NCI-H510A treated with DMSO at 0.1 percent for 48 hours (cell line): Measurements from ENCODE around the gene FAM47E.
"Not testable (repeated sequence)": the region's sequence is repeated elsewhere in the genome, so short reads cannot be mapped to it uniquely, and the experiment has no call there.

Experiments
- DNase-seq: peaks from one replicate; lab custom pipeline; 2025; lab: John Stamatoyannopoulos, UW

The FAM47E gene

DNA sequence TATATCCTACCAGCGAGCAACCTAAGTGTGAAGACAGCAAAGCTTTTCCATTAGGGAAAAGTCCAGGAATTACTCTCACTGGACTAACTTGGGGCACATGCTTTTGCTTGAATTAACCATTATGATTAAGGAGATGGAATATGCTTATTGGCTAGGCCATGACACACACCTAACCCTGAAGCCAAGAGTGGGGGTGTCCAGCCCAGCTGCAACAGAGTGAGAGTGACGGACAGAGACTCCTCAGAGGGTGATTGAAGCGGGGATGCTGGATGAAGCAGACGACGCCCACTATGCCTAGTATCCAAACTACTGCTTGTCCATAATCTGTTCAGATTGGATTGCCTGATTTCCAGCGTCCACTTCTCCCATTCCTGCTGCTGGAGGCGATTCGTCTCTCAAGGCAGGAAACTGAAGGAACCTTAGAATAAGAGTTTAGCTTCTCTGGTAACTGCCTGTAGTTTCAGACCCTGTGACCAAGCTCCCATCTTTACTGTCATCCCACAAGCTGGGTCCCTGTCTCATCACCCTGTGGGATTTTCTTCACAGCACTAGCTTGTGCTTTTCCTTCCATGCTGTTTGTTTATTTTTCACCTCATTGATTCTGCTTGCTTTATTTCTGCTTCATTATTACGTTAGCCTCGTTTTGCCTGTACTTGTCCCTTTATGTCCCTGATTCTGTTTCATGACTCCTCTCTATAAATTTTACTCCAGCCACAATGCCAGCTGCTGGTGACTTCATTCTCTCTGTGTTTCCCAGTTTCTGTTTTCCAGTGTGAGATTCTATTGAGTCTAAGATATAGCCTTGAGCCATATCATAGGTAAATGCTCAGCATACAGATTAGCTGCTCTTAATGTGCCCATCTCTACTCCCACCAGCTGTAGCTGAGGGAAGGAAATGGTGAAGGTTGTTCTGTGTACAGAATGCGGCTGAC, 19.0 kb downstream of the FAM47E start:
- DNase-seq: peak; percentile 69

DNA sequence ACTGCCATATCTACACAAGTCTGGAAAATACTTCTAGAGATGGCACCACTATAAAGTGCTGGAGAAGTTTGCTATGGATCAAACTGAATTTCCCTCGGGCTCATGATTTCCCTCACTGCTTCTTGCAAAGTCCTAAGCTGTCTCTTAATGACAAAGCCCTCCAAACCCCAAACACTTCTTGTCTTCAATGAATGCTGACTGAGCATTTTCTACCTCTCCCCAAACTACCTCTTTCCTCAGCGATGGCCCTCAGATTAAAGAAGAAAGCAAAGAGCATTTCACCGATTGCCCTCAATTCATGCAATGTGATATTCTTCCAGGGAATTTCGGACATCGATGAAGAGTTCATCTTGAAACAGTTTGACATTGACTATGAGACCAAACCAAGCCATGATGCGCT, 19.7 kb downstream of the FAM47E start:
- no peak for DNase-seq

DNA sequence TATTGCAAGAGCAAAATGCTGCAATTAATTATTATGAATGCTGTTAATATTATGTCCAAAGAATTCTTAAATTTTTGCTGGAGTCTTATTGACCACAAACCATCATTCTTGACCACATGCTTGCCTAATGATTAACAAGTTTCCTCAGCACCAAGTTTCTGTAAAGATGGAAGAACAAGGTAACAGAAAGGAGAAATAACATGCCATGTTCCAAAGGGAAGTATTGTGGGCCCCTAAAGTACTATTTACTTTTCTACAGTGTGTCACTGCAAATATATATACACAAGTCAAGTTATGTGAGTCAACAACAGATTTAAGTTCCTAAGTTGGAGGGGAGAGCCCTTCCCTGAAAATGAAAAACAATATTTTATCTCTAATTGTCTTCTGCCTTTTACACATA, 20.6 kb downstream of the FAM47E start:
- no peak for DNase-seq

DNA sequence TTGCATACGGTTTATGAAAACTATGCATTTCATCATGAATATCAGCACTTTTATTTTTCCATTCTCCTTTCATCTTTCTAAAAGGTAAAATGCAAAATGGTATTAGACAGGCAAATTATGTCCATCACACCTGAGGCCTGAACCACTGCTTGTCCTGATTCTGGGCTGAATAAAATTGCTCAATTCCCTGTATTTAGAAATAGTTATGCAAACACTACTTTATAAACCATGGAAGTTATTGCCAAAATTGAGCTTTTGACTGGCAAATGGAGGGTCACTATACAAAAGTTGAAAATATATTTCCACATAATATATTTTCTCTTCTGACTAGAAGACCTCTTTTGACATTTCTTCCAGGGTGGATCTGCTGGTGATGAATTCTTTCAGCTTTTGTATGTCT, 21.1 kb downstream of the FAM47E start:
- no peak for DNase-seq

DNA sequence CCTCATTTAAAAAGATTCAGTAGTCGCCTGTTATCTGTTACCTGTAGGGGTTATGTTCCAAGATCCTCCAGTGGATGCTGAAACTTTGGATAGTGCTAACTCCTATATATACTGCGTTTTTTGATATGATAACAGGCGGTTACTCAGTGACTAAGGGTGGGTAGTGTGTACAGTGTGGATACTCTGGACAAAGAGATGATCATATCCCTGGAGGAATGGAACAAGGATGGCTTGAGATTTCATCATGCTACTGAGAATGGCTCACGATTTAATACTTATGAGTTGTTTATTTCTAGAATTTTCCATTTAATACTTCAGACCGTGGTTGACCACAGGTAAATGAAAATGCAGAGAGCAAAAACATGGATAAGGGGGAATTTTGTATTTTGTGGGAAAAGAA, 21.5 kb downstream of the FAM47E start:
- DNase-seq: no peak

DNA sequence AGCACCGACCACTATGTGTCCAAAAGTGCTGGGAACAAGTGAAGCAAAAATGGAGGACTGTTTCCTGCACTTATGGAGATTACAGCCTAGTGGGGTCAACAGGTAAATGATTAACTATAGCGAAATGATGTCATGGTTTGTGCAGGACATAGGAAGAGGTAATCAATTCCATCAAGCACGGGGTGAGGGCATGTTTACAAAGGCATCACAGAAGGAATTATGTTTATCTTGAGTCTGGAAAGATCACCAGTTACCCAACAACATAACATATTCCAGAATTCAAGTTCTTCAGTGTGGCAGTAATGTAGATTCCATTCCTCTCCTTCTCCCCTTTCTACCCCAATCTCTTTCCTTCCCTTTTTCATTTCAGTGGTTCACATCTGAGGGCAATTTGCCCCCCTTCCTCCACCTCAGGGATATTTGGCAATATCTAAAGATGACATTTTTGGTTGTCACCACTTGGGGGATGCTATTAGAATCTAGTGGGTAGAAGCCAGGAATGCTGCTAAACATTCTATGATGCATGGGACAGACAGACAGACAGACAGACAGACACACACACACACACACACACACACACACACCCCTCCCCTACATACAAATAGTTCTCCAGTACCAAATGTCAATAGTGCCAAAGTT, 24.1 kb downstream of the FAM47E start:
- no peak for DNase-seq

DNA sequence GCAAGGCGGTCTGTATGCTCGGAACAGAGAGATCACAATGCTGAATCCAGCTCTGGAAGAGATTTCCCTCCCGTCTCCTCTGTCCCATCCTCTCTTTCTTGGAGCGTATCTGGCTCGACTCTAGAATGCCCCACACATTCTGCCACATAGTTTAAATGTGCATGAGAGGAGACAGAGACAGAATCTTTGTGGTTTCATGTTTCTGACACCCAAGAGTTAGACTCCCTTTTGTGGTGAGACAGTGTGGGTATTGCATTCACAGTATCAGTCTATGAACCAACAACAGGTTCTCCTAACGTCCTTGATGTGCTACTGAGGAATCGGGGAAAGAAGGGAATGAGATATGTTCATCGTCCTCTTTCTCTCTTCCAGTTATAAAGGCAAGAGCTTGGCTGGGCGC, 25.3 kb downstream of the FAM47E start:
- DNase-seq: no peak

DNA sequence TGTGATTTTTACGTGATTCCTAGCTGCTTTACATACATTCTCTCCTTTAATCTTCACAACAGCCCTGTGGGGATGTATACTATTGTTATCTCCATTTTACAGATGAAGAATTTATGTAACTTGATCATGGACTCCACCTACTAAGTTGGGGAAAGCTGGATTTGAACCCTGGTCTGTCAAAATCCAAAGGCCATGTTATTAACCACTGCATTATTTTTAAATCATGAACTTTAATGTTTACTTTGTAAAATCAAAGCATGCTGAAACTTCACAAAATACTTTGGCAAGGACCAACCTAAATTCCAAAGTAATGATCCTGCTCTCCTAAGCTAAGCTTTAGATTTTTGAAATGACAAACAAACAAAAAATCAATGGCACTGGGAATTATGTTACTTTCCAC, 26.1 kb downstream of the FAM47E start:
- no peak for DNase-seq

DNA sequence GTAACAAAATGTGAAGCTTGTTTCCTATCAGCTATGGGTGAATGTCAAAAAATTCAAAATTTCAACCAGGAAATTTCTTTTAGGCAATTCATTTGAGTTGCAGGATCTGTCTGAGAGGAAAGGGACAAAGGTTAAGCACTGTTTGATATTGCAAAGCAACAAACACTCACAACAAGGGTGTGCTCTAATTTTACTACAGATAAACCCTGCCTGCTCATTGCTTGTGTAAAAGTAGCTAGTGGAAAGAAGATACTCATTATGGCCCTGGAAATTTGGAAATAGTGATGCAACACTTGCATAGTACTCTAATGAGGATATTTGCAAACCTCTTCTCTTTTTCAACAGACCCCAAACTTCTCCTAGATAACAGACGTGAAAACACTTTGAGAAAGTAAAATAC, 27.1 kb downstream of the FAM47E start:
- no peak for DNase-seq

DNA sequence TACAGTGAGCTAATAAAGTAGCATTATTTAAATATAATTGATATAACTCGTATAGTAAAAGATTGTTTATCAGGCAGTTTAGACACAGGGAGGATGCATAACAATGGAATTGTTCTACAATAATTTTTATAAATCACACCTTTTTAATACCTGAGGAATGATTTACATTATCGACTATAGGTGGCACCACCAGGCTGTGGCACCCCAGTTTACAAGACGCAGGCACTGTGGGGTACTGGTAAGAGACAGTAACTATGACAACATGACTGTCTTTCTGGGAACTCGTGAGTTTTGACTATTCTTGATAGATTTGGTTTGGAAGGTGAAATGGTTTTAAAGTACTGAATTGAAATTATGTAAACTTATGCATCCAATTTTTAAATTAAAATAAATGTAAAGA, 27.9 kb downstream of the FAM47E start:
- DNase-seq: no peak

DNA sequence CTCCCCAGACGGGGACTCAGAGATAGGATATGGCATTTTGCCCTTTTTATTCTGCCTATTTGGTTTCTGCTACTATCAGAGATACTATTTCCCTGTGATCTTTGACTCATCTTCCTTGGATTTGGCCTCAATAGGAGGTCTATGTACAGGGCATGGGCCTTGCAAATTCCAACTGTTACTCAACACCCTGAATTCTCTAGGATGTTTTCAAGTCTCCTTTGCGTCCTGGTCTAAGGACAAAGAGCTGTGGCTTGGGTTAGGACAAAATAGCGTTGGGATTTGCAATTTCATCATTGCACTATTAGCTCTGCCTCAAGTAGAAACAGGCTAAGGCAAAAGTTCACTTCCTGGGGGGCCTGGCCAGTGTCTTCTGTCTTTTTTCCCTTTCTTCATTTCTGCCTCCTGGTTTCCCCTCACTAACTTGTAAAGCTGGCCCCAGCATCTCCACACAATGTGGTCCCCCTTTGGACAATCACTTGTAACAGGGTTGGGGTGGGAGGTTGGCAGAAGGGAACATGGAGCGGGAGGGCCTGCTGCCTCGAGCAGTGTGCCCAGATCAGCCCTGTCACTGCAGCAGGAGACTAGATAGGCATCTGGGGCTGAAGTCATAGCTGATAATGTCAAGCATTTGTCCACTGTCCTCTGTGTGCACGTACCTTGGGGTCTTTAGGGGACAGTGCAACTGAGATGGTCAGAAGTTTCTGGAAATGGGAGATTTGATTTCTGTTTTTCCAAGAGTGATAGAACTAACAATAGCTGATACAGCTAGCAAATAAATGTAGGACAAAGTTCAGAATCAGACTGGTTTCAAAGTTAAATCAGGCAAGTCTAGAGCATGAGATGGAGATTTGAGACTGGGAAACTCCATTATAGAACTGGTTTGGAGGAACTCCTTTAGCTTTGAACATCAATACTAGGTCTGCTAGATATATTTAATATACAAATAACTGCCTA, 29.2 kb downstream of the FAM47E start:
- DNase-seq: no peak

DNA sequence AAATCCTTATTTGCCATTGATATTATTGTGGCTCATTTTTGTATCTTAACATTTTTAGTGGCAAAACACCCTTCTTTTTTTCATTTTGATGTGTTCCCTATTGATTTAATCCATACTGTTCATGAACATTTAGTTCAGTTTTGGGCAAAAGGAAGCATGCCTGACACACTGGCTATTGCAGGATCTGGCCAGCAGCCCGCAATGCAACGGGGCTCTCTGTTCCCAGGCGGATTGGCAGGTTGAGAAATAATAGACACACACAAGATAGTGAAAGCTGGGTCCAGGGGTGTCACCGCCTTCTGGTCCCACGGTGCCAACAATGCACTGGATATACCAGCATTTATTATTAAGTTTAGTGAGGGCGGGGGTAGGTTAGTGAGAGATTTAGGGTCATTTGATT, 30.1 kb downstream of the FAM47E start:
- DNase-seq: not testable (repeated sequence)

DNA sequence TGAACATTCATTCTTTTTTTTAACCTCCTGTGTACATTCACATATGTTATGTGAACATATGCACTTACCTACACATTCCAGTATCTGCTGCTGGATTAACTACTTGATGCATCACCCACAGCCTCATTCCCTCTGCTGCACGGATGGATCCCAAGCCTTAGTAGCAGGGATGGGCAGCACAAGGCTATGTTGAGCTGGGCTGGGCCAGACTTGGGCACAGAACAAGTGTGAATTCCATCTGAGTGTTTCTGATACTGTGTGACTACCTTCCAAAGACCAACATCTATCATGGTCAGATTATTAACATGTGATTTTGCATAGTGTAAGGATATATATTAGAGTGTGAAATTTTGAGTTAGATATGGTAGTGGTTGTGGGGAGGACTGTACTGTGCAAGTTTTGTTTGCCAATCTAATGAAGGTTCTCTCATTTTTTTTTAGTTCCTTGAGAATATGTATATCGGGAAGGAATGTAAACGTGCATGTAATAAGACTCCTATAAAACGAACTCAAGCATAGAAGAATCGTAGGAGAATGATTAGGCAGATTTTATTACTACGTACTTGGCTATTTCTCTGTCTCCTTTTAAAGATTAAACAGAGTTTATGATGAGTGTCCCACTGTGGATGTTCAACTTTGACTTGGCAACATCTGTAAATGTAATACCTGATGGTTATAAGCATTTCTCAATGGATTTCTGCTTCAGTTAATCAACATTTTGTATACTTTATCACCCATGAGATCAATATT, 31.6 kb downstream of the FAM47E start:
- no peak for DNase-seq

DNA sequence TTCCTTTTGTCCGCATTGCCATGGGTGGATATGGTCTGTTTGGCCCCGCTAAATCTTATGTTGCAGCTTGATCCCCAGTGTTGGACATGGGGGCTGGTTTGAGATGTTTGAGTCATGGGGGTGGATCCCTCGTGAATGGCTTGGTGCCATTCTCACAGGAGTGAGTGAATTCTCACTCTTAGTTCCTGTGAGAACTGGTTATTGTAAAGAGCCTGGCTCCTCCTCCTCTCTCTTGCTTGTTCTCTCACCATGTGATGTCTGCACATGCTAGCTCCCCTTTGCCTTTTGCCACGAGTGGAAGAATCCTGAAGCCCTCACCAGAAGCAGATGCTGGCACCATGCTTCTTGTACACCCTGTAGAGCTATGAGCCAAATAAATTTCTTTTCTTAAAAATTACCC, 32.4 kb downstream of the FAM47E start:
- no peak for DNase-seq

DNA sequence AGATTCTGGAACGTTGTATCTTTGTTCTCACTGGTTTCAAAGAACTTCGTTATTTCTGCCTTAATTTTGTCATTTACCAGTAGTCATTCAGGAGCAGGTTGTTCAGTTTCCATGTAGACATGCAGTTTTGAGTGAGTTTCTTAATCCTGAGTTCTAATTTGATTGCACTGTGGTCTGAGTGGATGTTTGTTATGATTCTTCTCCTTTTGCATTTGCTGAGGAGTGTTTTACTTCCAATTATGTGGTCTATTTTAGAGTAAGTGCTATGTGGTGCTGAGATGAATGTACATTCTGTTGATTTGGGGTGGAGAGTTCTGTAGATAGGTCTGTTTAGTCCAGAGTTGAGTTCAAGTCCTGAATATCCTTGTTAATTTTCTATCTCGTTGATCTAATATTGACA, 36.3 kb downstream of the FAM47E start:
- not testable (repeated sequence) for DNase-seq

DNA sequence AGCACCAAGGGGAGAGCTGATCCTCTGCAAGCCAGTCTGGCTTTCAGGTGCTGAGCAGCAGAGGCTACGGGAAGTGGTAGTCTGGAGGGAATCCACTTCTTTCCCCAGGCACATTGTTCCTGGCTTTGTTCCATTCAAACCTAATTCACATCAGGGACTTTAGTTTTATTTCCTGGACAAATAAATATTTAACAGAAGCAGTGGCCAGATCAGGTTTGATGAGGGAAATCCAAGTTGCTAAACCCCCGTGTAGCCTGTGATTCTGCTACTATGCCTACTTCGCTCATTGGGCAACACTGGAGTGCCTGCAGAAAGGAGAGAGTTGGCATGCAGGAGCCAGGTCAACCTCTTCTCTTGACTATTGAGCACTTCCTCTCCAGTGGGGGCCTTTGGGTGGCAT, 41.2 kb downstream of the FAM47E start:
- DNase-seq: no peak

DNA sequence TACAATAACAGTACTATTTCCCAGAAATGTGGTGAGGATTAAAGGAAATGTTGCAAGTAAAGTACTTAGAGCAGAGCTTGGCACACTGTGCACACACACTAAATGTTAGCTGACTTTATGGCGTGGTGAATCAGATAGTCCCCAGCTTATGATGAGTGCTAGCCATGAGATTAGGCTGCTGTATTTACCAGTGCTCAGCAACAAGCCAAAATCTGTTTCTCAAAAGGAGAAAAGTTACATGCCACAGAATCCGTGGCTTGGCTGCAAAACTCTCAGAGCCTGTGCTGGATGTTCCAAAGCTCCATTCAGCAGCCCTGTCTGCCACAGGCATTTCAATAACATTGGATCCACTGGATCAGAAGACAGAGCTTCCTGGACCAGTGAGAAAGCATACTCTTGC, 42.3 kb downstream of the FAM47E start:
- no peak for DNase-seq

DNA sequence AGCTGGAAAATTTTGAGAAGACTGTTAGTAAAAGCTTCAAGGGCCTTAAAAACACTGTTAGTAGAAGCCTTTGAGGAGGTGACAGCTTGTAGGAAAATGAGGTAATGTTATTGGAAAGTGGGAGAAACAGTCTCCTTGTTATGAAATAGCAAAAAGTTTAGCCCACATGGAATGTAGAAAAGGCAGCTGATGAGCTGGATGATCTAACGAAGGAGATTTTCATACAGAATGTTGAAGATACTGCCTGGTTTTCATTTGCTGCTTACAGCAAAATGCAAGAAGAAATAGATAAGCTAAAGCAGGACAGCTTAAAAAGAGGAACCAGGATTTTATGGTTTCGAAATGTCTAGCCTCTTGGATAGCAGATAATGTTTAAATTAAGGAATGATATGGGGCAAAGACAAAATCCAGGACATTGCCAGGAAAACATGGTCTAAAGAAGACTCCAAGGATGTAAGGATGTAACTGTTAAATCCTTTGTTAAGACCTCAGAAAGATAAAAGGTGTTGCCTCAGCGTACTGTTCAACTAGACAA, 44.8 kb downstream of the FAM47E start:
- DNase-seq: no peak

DNA sequence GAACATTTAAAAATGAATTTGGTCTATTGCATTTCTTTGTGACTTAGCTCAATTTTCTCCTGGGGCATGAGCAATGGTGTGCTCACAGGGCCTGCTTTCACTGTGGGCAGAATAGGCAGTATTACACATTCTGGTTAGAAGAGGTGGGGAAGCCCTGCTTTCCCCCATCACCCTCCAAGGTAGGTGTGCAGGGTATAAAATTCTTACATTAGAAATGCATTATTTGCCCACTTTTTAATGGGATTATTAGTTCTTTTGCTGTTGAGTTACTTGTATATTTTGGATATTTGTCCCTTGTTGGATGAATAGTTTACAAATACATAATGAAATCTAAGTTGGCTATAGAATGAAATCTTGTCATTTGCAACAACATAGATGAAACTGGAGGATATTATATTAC, 46.7 kb downstream of the FAM47E start:
- no peak for DNase-seq

DNA sequence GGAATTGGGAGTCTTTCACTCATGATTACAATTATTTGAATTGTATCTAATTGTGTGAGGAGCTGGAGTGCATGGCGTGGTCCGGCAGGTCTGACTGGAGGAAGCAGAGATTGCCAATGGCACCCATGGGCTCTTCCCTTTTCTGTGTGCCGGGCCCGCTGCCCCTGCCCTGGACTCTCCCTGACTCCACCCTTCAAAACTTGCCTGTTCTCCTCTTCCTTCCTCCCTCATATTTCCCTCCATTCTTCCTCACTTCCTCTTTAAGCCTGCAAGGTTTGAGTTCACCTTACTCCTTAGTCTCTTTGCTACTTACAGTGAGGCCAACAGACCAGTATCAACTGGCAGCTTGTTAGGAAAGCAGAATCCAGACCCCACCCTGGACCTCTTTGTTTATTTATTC, 48.5 kb downstream of the FAM47E start:
- no peak for DNase-seq

DNA sequence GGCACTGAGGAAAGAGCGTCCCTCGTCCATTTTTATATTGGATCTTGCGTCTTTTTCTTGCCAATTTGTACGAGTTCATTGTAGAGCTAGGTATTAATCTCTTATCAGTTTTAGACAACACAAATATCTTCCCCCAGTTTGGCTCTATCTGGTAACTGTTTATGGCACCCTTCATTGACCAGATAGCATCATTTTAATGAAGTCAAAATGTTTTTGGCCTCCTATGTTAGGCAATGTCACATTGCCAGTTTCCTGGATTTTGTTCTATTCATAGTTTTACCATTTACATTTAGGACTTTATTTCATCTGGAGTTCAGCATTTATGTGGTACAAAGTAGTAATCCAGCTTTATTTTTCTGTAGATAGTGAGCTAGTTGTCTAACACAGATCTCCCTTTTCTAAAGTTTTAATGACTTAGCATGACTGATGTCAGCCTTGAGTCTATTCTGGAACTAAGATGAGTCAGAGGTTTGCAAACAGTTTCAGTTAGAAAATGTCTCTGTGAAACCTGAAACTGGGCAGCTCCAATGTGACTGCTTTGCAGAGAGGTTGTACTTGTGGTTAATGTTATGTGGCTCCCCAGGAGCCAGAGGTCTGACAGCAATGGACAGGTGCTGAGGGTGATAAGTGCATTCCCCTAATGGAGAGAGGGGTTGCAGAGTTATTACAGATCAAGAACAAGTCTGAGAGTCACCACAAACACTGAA, 49.7 kb downstream of the FAM47E start:
- DNase-seq: peak; percentile 84
